Measurements from ENCODE around the gene KLHL15.

KLHL15 gene

DNA sequence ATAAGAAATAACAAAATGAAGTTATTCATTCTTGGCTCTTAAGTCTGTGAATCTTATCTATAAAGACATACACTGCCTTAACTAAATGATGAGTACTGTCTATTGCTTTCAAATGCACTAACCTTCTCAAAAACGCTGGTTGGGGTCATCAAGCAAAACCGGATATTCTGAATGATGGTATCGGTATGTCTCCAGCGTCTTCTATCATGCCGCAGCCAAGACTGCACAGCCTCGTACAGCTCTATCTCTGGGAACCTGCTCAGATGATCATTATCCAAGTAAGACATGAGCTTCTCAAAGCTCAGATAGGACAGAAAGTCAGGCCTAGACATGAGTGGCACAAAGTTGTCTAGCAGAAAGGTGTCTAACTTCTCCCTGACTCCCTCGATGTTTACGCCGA is 21.1 kb downstream of the KLHL15 start:
- no peak overlapping the region for H3K4me3 ChIP-seq (ENCODE audit: low read depth, low read length)
- DNase-seq (ENCODE audit: low read depth) = no peak
- TF ChIP-seq MYC (IDR thresholded peaks at IDR 0.05; ENCODE audit: low read depth, low read length) (no peak), POLR2A (IDR thresholded peaks at IDR 0.05; ENCODE audit: extremely low read depth, insufficient read length) (no peak)
- TF ChIP-seq, protein P1, sequence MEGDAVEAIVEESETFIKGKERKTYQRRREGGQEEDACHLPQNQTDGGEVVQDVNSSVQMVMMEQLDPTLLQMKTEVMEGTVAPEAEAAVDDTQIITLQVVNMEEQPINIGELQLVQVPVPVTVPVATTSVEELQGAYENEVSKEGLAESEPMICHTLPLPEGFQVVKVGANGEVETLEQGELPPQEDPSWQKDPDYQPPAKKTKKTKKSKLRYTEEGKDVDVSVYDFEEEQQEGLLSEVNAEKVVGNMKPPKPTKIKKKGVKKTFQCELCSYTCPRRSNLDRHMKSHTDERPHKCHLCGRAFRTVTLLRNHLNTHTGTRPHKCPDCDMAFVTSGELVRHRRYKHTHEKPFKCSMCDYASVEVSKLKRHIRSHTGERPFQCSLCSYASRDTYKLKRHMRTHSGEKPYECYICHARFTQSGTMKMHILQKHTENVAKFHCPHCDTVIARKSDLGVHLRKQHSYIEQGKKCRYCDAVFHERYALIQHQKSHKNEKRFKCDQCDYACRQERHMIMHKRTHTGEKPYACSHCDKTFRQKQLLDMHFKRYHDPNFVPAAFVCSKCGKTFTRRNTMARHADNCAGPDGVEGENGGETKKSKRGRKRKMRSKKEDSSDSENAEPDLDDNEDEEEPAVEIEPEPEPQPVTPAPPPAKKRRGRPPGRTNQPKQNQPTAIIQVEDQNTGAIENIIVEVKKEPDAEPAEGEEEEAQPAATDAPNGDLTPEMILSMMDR (IDR thresholded peaks at IDR 0.05; ENCODE audit: low read depth, low read length) = no peak

DNA sequence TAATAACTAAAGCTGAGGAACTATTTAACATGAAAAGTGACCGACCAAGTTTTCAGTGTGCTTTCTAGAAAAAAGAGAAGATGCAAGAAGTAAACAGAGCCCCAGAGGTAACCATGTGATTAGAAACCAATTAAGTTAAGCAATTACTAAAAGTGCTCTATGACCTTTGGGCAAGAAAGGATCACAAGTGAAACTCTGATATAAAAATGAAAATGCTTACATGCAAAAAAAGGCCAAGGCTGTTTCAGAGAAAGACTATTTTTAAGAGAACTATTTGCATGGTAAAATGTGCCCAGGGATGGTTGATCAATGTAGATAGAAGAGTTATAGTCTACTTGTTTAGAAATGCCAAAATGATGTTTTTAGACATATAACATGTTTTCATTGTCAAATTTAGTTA is 22.0 kb downstream of the KLHL15 start:
- DNase-seq (ENCODE audit: low read depth) = no peak
- no peak overlapping the region for H3K4me3 ChIP-seq (ENCODE audit: low read depth, low read length)
- TF ChIP-seq MYC (IDR thresholded peaks at IDR 0.05; ENCODE audit: low read depth, low read length) (no peak), POLR2A (IDR thresholded peaks at IDR 0.05; ENCODE audit: extremely low read depth, insufficient read length) (no peak)
- TF ChIP-seq, protein P2, sequence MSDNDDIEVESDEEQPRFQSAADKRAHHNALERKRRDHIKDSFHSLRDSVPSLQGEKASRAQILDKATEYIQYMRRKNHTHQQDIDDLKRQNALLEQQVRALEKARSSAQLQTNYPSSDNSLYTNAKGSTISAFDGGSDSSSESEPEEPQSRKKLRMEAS (IDR thresholded peaks at IDR 0.05; ENCODE audit: low read depth, low read length) = no peak
- TF ChIP-seq, protein P1 (IDR thresholded peaks at IDR 0.05; ENCODE audit: low read depth, low read length) = no peak

DNA sequence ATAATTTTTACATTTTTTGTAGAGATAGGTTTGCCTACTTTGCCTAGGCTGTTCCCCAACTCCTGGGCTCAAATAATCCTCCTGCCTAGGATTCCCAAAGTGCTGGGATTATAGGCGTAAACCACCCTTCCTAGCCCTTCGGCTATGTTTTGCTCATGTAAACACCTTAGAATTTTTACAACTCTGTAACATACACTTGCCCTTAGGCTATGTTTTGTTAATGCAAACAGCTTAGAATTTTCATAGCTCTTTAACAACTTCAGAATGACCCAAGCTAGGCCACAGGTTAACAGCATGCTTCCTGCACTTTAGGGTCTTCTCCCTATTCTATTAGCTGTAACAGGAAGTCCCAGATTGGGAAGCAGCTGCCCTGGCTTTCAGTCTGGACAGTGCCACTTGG is 24.2 kb downstream of the KLHL15 start:
- TF ChIP-seq, protein P2 (IDR thresholded peaks at IDR 0.05; ENCODE audit: low read depth, low read length) = no peak
- no peak overlapping the region for H3K4me3 ChIP-seq (ENCODE audit: low read depth, low read length)
- DNase-seq (ENCODE audit: low read depth) = no peak

DNA sequence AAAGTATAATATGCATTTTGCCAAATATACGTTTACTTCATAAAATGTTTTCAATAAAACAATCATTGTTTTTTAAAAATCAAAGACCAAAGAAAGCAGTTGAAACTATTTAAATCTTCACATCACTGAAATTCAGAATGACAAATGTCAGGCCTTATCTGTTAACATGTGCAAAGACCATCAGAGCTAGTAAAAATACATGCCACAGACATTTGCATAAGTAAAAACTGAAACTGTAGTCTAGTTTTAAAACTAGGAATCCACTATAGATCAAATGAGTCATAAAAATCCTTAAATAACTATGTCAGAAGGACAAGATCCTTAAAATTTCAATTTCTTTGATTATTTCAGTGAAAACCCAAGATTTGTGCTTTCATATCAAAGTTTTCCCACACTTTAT is 24.8 kb downstream of the KLHL15 start:
- H3K4me3 ChIP-seq (ENCODE audit: low read depth, low read length) = no peak overlapping the region
- no peak for DNase-seq (ENCODE audit: low read depth)

DNA sequence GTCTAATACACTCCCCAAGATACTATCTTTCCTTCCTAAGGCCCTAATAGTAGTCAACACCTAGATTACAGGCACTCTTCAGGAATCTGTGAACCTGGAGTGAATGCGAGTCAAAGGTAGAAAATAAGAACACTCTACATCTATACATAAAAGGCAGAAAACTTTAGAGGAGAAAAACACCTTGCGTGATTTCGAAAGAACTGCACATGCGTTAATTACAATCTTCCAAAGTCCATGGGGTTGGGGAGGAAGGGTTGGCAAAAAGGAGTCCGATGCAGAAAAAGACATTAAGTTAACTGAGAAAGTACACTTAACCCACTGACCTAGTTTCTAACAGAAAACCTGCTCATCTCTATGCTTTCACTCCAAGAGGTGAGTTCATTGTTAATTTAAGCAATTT is 27.3 kb downstream of the KLHL15 start:
- TF ChIP-seq, protein P2 (IDR thresholded peaks at IDR 0.05; ENCODE audit: low read depth, low read length) = no peak
- TF ChIP-seq MYC (IDR thresholded peaks at IDR 0.05; ENCODE audit: low read depth, low read length) = no peak
- no peak for TF ChIP-seq POLR2A (IDR thresholded peaks at IDR 0.05; ENCODE audit: extremely low read depth, insufficient read length)
- TF ChIP-seq, protein P1 (IDR thresholded peaks at IDR 0.05; ENCODE audit: low read depth, low read length) = no peak
- DNase-seq (ENCODE audit: low read depth) = no peak
- H3K4me3 ChIP-seq (ENCODE audit: low read depth, low read length) = no peak overlapping the region

More for the DNA sequence above, 24.8 kb downstream of the KLHL15 start:
- TF ChIP-seq, protein P2 (IDR thresholded peaks at IDR 0.05; ENCODE audit: low read depth, low read length) = no peak
- TF ChIP-seq MYC (IDR thresholded peaks at IDR 0.05; ENCODE audit: low read depth, low read length) = no peak
- TF ChIP-seq POLR2A (IDR thresholded peaks at IDR 0.05; ENCODE audit: extremely low read depth, insufficient read length) = no peak

DNA sequence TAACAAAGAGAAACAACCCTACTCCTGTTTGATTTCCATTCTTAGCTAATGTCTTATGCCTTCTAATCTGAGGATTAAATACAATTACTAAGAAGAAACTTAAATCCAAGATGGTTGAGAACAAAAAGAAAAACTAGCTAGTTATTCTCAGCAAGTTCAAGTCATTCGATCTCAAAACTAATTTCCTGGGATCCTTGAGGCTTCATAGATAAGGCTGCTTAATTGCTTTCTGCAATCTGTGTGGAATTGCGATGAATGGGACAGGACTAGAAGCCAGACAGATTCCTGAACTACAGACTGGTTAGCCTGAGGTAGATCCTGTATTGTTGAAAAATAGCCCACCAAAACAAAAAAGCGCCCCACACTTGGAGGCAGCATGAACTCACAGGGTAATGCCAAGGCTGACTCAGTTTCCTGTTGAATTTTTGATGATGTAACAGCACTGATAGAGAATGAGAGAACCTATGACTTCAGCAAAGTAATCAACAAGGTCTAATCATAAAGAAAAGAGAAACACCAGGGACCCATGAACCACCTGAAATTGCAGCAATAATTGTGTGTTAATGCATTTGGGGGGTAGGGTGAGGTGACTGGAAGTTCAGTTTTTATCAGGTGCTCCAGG is 33.9 kb downstream of the KLHL15 start:
- no peak overlapping the region for H3K4me3 ChIP-seq (ENCODE audit: low read depth, low read length)
- no peak for DNase-seq (ENCODE audit: low read depth)
- no peak for TF ChIP-seq MYC (IDR thresholded peaks at IDR 0.05; ENCODE audit: low read depth, low read length)
- TF ChIP-seq POLR2A (IDR thresholded peaks at IDR 0.05; ENCODE audit: extremely low read depth, insufficient read length) = no peak
- TF ChIP-seq, protein P1 (IDR thresholded peaks at IDR 0.05; ENCODE audit: low read depth, low read length) = no peak
- TF ChIP-seq, protein P2 (IDR thresholded peaks at IDR 0.05; ENCODE audit: low read depth, low read length) = no peak

DNA sequence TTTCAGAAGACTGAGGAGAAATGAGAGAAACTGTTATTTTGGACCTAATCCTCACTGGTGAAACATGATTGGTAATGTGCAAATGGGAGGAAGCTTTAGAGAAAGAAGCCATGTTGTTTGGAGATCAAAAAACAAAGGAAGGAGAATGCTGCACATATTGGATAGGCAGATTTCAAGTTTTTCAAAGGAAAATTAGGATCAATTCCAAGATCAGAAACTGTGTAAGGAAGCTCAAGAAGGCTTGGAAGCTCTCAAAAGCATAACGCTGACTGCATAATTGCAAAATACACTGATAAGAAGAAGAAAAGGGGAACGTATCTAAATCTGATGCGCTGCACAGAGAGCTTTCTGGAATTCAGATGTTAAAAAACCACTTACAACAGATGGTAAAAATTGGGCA is 34.6 kb downstream of the KLHL15 start:
- no peak for DNase-seq (ENCODE audit: low read depth)
- no peak overlapping the region for H3K4me3 ChIP-seq (ENCODE audit: low read depth, low read length)

More for the DNA sequence above, 34.6 kb downstream of the KLHL15 start:
- TF ChIP-seq MYC (IDR thresholded peaks at IDR 0.05; ENCODE audit: low read depth, low read length) (no peak), POLR2A (IDR thresholded peaks at IDR 0.05; ENCODE audit: extremely low read depth, insufficient read length) (no peak)
- TF ChIP-seq, protein P2 (IDR thresholded peaks at IDR 0.05; ENCODE audit: low read depth, low read length) = no peak
- TF ChIP-seq, protein P1 (IDR thresholded peaks at IDR 0.05; ENCODE audit: low read depth, low read length) = no peak
